SK-N-SH (cell line): Measurements from ENCODE around the gene ACCS. TPM values are rescaled to one million over a fixed set of nuclear protein-coding genes. Genes with fewer than 3 reads are reported as not detected.

ENCODE experiments used
- CTCF ChIA-PET: fragments of 300-600, 350-600 bp; formaldehyde crosslinking; extraction: SDS; loops from one replicate; lab custom pipeline; 2021; lab: Yijun Ruan, JAX
- POLR2A ChIA-PET: fragments of 350-600 bp; sonication (Branson Sonifier 250); formaldehyde crosslinking; extraction: SDS; loops from one replicate; lab custom pipeline; 2020; ENCODE audit warnings: antibody characterized with exemption, inconsistent platforms; lab: Yijun Ruan, JAX
- DNase-seq: peaks from one replicate; pipeline ENCODE4 v3.0.0; 2012
- H2AFZ ChIP-seq: fragments of 200-600 bp; sonication (generic); 2 replicates; pipeline ENCODE4 v1.8.1; 2016; ENCODE audit warnings: antibody characterized with exemption, mild to moderate bottlenecking, low read depth
- H3F3A ChIP-seq: fragments of 200-600 bp; sonication (generic); replicated peaks from 2 replicates; pipeline ENCODE3; 2016; ENCODE audit warnings: antibody characterized with exemption, mild to moderate bottlenecking; ENCODE audit not compliant: insufficient read depth
- H3K27ac ChIP-seq, 2 experiments: fragments of 200-500 bp in 1 of 2; fragments of 200-600 bp in 1 of 2; sonication (Bioruptor generic) in 1 of 2; sonication (generic), shearing (Covaris generic) in 1 of 2; 2 replicates each; pipeline versions ENCODE4 v1.5.1 to v1.6.1; 2014 to 2016; ENCODE audit warnings: low read depth in 2 of 2, inconsistent platforms in 1 of 2, low read length in 1 of 2, mild to moderate bottlenecking in 1 of 2, mixed read lengths in 1 of 2
- H3K27me3 ChIP-seq: fragments of 200-600 bp; sonication (generic), shearing (Covaris generic); 2 replicates; pipeline ENCODE4 v1.6.1; 2016; ENCODE audit warnings: mixed run types; ENCODE audit not compliant: insufficient read depth
- H3K36me3 ChIP-seq, 2 experiments: fragments of 200-500 bp in 1 of 2; fragments of 200-600 bp in 1 of 2; sonication (Bioruptor generic) in 1 of 2; sonication (generic) in 1 of 2; replicated peaks in 1 of 2; 2 replicates each; pipeline versions ENCODE3 to v1.5.1; 2014 to 2016; ENCODE audit warnings: low read length in 1 of 2, mild to moderate bottlenecking in 1 of 2; ENCODE audit not compliant: insufficient read depth in 2 of 2, control insufficient read depth in 1 of 2
- H3K4me1 ChIP-seq, 2 experiments: fragments of 200-500 bp in 1 of 2; fragments of 200-600 bp in 1 of 2; sonication (Bioruptor generic) in 1 of 2; sonication (generic), shearing (Covaris generic) in 1 of 2; 2 replicates each; pipeline versions ENCODE4 v1.5.1 to v1.6.1; 2014 to 2016; ENCODE audit warnings: low read depth in 1 of 2, low read length in 1 of 2, mixed run types in 1 of 2; ENCODE audit not compliant: insufficient read depth in 2 of 2, control insufficient read depth in 1 of 2
- H3K4me2 ChIP-seq: fragments of 200-600 bp; sonication (generic), shearing (Covaris generic); 2 replicates; pipeline ENCODE4 v1.6.1; 2017; ENCODE audit warnings: mixed run types
- H3K4me3 ChIP-seq, 2 experiments: fragments of 200-500 bp in 1 of 2; fragments of 200-600 bp in 1 of 2; sonication (Bioruptor generic) in 1 of 2; sonication (generic), shearing (Covaris generic) in 1 of 2; 2 replicates each; pipeline versions ENCODE4 v1.5.1 to v1.8.1; 2014 to 2016; ENCODE audit warnings: low read depth in 2 of 2, inconsistent platforms in 1 of 2, low read length in 1 of 2, mild to moderate bottlenecking in 1 of 2, mixed read lengths in 1 of 2, moderate library complexity in 1 of 2
- H3K79me2 ChIP-seq: fragments of 200-600 bp; sonication (generic); 2 replicates; pipeline ENCODE4 v1.8.1; 2017; ENCODE audit warnings: mild to moderate bottlenecking; ENCODE audit not compliant: insufficient read depth
- H3K9ac ChIP-seq: fragments of 200-600 bp; sonication (generic); 2 replicates; pipeline ENCODE4 v1.6.1; 2017; ENCODE audit warnings: mixed run types
- H3K9me2 ChIP-seq: fragments of 200-600 bp; sonication (generic); 2 replicates; pipeline ENCODE4 v1.6.1; 2017; ENCODE audit warnings: mixed run types
- H3K9me3 ChIP-seq: fragments of 200-600 bp; sonication (generic); 2 replicates; pipeline ENCODE4 v1.6.1; 2017; ENCODE audit warnings: mixed run types, mild to moderate bottlenecking, moderate library complexity
- H4K20me1 ChIP-seq: fragments of 200-600 bp; sonication (generic); 2 replicates; pipeline ENCODE4 v1.6.1; 2017; ENCODE audit warnings: mild to moderate bottlenecking, mixed run types; ENCODE audit not compliant: insufficient read depth
- CTCF ChIP-seq: fragments of 200-600 bp; sonication (generic); IDR thresholded peaks from 2 replicates; pipeline ENCODE4 v1.6.1; 2017; ENCODE audit warnings: antibody characterized with exemption, mild to moderate bottlenecking, moderate library complexity
- FOXJ3 ChIP-seq: sonication (generic); formaldehyde crosslinking; IDR thresholded peaks from 2 replicates; pipeline ENCODE4 v1.5.1; 2020; ENCODE audit warnings: mild to moderate bottlenecking, missing genetic modification reagents
- FOXM1 ChIP-seq: IDR thresholded peaks from 2 replicates; pipeline ENCODE4 v1.4.0; 2012; ENCODE audit warnings: low read depth, mild to moderate bottlenecking
- GABPA ChIP-seq: IDR thresholded peaks from 2 replicates; pipeline ENCODE4 v1.4.0; 2012; ENCODE audit warnings: low read depth, mild to moderate bottlenecking
- GATA2 ChIP-seq: sonication (generic); formaldehyde crosslinking; IDR thresholded peaks from 2 replicates; pipeline ENCODE4 v1.5.0; 2020; ENCODE audit warnings: mild to moderate bottlenecking, missing genetic modification reagents
- IRF3 ChIP-seq: fragments of 150-350 bp; IDR thresholded peaks from 2 replicates; pipeline ENCODE4 v1.6.1; 2016; ENCODE audit warnings: mild to moderate bottlenecking, low read depth, low read length
- JUND ChIP-seq: IDR thresholded peaks from 2 replicates; pipeline ENCODE4 v1.4.0; 2012
- NFIC ChIP-seq: IDR thresholded peaks from 2 replicates; pipeline ENCODE4 v1.4.0; 2012; ENCODE audit warnings: borderline replicate concordance
- PBX3 ChIP-seq: IDR thresholded peaks from 2 replicates; pipeline ENCODE4; 2012
- POLR2AphosphoS5 ChIP-seq: IDR thresholded peaks from 2 replicates; pipeline ENCODE4 v1.6.1; 2012; ENCODE audit warnings: low read depth, low read length
- RFX5 ChIP-seq: IDR thresholded peaks from 2 replicates; pipeline ENCODE4 v1.6.1; 2012; ENCODE audit warnings: mild to moderate bottlenecking, improper control_type of control experiment, low read length
- SIN3A ChIP-seq: IDR thresholded peaks from 2 replicates; pipeline ENCODE4 v1.6.1; 2012; ENCODE audit warnings: low read depth, mild to moderate bottlenecking, low read length, moderate library complexity, borderline replicate concordance
- TCF12 ChIP-seq: IDR thresholded peaks from 2 replicates; pipeline ENCODE4 v1.4.0; 2012
- TEAD4 ChIP-seq: IDR thresholded peaks from 2 replicates; pipeline ENCODE4 v1.4.0; 2012; ENCODE audit warnings: mild to moderate bottlenecking, borderline replicate concordance; ENCODE audit not compliant: insufficient read depth
- USF2 ChIP-seq: fragments of 150-350 bp; IDR thresholded peaks from 2 replicates; pipeline ENCODE4 v1.6.1; 2017; ENCODE audit warnings: antibody characterized with exemption, low read length, low read depth, borderline replicate concordance
- YY1 ChIP-seq: IDR thresholded peaks from 2 replicates; pipeline ENCODE4 v1.4.0; 2012; ENCODE audit warnings: low read depth, mild to moderate bottlenecking
- WGBS: methylation state at CpG from one replicate; pipeline ENCODE4 v1.1.6; 2017; ENCODE audit warnings: low lambda C conversion rate; 5-methylcytosine and 5-hydroxymethylcytosine counted together
- polyA plus RNA-seq, 3 experiments: library from polyadenylated mRNA; depleted of rRNA; stranded (reverse); fragments of >200 nt; gene quantifications; 2 replicates each; pipeline ENCODE4 v1.2.3, GENCODE V29; 2012

Gene ACCS
- polyA plus RNA-seq, 1 of the 3 experiments (the other 2 are of a cell fraction), result 28.5 TPM

GRCh38 chr11:44033856-44034255, 32.2 kb upstream of the ACCS start:
- H3K4me3 ChIP-seq, result no peak overlapping the region
- 22% methylated on average over 2 of the region's 3 CpGs for WGBS

GRCh38 chr11:44034639-44035038, 31.4 kb upstream of the ACCS start:
- no peak for DNase-seq
- no peak overlapping the region for H3K4me2 ChIP-seq
- no peaks in the 10 kb centered on the region for H3K79me2 ChIP-seq
- H3F3A ChIP-seq, result no peaks in the 10 kb centered on the region
- no peaks in the 10 kb centered on the region; the same call in 1 of the 2 replicates for H3K27me3 ChIP-seq
- no peaks in the 10 kb centered on the region for H4K20me1 ChIP-seq
- POLR2A ChIA-PET, result no interaction called here
- no peak overlapping the region for H3K27ac ChIP-seq
- H3K9ac ChIP-seq, result no peak overlapping the region
- no peaks in the 10 kb centered on the region for H3K9me2 ChIP-seq
- no peaks in the 10 kb centered on the region for H3K9me3 ChIP-seq
- H2AFZ ChIP-seq, result no peak overlapping the region
- H3K36me3 ChIP-seq, result no peaks in the 10 kb centered on the region
- H3K4me1 ChIP-seq, result peaks cover 9 to 13% of the 10 kb centered on the region in 2 experiments; a peak in 2 of 4 replicates
- no peak overlapping the region for H3K4me3 ChIP-seq
- CTCF ChIA-PET, result interaction anchor here (0.6 to 4.4 kb wide), 7 partner anchors 23 to 183 kb away, joined by 3 to 27 read pairs (median 4); no protein-coding TSS in a partner anchor
- TF ChIP-seq USF2, result no peak
- no peak for TF ChIP-seq FOXJ3 (CRISPR knock-in tag)
- TF ChIP-seq TCF12, result no peak
- TF ChIP-seq TEAD4, result no peak
- TF ChIP-seq NFIC, result no peak
- TF ChIP-seq POLR2AphosphoS5, result no peak
- no peak for TF ChIP-seq JUND
- TF ChIP-seq CTCF, result no peak
- TF ChIP-seq GABPA, result no peak
- no peak for TF ChIP-seq FOXM1
- TF ChIP-seq YY1, result no peak

More at GRCh38 chr11:44033856-44034255, 32.2 kb upstream of the ACCS start:
- ChIA-PET CTCF (interaction anchor here (0.7 to 4.4 kb wide), 8 partner anchors 22 to 144 kb away, joined by 3 to 27 read pairs (median 4); no protein-coding TSS in a partner anchor), POLR2A (no interaction called here)
- H3K9ac ChIP-seq, result no peak overlapping the region
- no peaks in the 10 kb centered on the region for H4K20me1 ChIP-seq
- no peak overlapping the region for H3K27ac ChIP-seq
- H2AFZ ChIP-seq, result no peak overlapping the region
- H3F3A ChIP-seq, result no peaks in the 10 kb centered on the region
- H3K4me1 ChIP-seq, result peaks cover 9 to 14% of the 10 kb centered on the region in 2 experiments; a peak in 2 of 4 replicates
- H3K9me3 ChIP-seq, result no peaks in the 10 kb centered on the region
- H3K27me3 ChIP-seq, result no peaks in the 10 kb centered on the region; the same call in 1 of the 2 replicates
- no peaks in the 10 kb centered on the region for H3K9me2 ChIP-seq
- no peak for TF ChIP-seq NFIC
- TF ChIP-seq PBX3, result no peak
- no peak for TF ChIP-seq CTCF
- no peak for TF ChIP-seq SIN3A
- TF ChIP-seq GATA2 (CRISPR knock-in tag), result no peak
- no peak for TF ChIP-seq IRF3
- TF ChIP-seq RFX5, result no peak
- H3K36me3 ChIP-seq, result no peaks in the 10 kb centered on the region
- no peaks in the 10 kb centered on the region for H3K79me2 ChIP-seq
- no peak for DNase-seq
- H3K4me2 ChIP-seq, result no peak overlapping the region
